Measurements from ENCODE around the gene KRTAP10-12. TPM values are rescaled to one million over a fixed set of nuclear protein-coding genes. Genes with fewer than 3 reads are reported as not detected.
A peak's percentile ranks its signal among the peaks of the same experiment; 100 is the strongest.

Gene KRTAP10-12
- total and polyA plus RNA-seq, 2 of the 13 experiments (the other 11 are each of a cell fraction or from before 2014, with no cell fraction given) = not detected

- TF ChIP-seq KDM2A (CRISPR knock-in tag; IDR thresholded peaks at IDR 0.05; ENCODE audit: borderline replicate concordance, low read depth) (0 out of 2 replicates have a peak, but pooled peaks have one; percentile 21), ZNF747 (CRISPR knock-in tag; IDR thresholded peaks at IDR 0.05; ENCODE audit: borderline replicate concordance) (no peak), ERF (CRISPR knock-in tag; IDR thresholded peaks at IDR 0.05) (peak; percentile 77; the same call in 1 of the 2 replicates), MATR3 (CRISPR knock-in tag; IDR thresholded peaks at IDR 0.05) (no peak), ZNF253 (CRISPR knock-in tag; IDR thresholded peaks at IDR 0.05; ENCODE audit: borderline replicate concordance) (no peak), ZNF3 (CRISPR knock-in tag; IDR thresholded peaks at IDR 0.05) (no peak), ATM (IDR thresholded peaks at IDR 0.05; ENCODE audit: borderline replicate concordance) (no peak), PHF21A (CRISPR knock-in tag; IDR thresholded peaks at IDR 0.05) (0 out of 2 replicates have a peak, but pooled peaks have one; percentile 40), ZNF343 (CRISPR knock-in tag; IDR thresholded peaks at IDR 0.05) (no peak), NR3C1 (CRISPR knock-in tag; IDR thresholded peaks at IDR 0.05) (no peak), ZNF740 (CRISPR knock-in tag; IDR thresholded peaks at IDR 0.05) (no peak), ZNF629 (CRISPR knock-in tag; conservative IDR thresholded peaks at IDR 0.05) (peak; percentile 34; the same call in 1 of the 2 replicates), RERE (CRISPR knock-in tag; IDR thresholded peaks at IDR 0.05; ENCODE audit: low read depth) (no peak), MIXL1 (CRISPR knock-in tag; IDR thresholded peaks at IDR 0.05) (peak; percentile 59; the same call in 1 of the 2 replicates), HOMEZ (CRISPR knock-in tag; IDR thresholded peaks at IDR 0.05; ENCODE audit: low read depth) (peak; percentile 56; the same call in 1 of the 2 replicates), WIZ (CRISPR knock-in tag; IDR thresholded peaks at IDR 0.05) (no peak), TOPORS (CRISPR knock-in tag; IDR thresholded peaks at IDR 0.05) (no peak), CERS6 (CRISPR knock-in tag; IDR thresholded peaks at IDR 0.05) (no peak), PAWR (CRISPR knock-in tag; IDR thresholded peaks at IDR 0.05; ENCODE audit: borderline replicate concordance) (no peak), STAT5B (CRISPR knock-in tag; IDR thresholded peaks at IDR 0.05) (no peak), ELF3 (CRISPR knock-in tag; IDR thresholded peaks at IDR 0.05) (peak; percentile 79), PCBP2 (optimal IDR thresholded peaks at IDR 0.05; ENCODE audit: low read depth, low read length, poor library complexity, severe bottlenecking) (no peak), ZNF780A (CRISPR knock-in tag; IDR thresholded peaks at IDR 0.05) (no peak)
These were observed 3.4 kb downstream of the KRTAP10-12 start (continued) for GRCh38 chr21:44700101-44701022.
